K562 (cell line): ENCODE data around the gene DTNBP1. TPM values are rescaled to one million over a fixed set of nuclear protein-coding genes. Genes with fewer than 3 reads are reported as not detected.

Experiments
- ATAC-seq: fragments of 200-7000 bp; cut with Tn5 transposase; 3 replicates; pipeline ENCODE4 v1.9.1; 2020; ENCODE audit warnings: moderate library complexity
- BruUV-seq: library from RNA; stranded (reverse); fragments of 400-500 nt; replicated peaks from 2 replicates; lab custom pipeline; 2021; lab: Mats Ljungman, UMichigan
- CTCF ChIA-PET: fragments of 300-600 bp; formaldehyde crosslinking; extraction: SDS; loops from one replicate; lab custom pipeline; 2021; ENCODE audit warnings: low intra/inter-chr PET ratio; lab: Yijun Ruan, JAX
- POLR2A ChIA-PET: fragments of 300-600, 350-650 bp; sonication (Branson Sonifier 250); formaldehyde crosslinking; extraction: SDS; loops from one replicate; lab custom pipeline; 2021; ENCODE audit warnings: antibody characterized with exemption, inconsistent platforms; lab: Yijun Ruan, JAX
- DNase-seq, 4 experiments: peaks; one replicate each; pipeline versions ENCODE4 v3.0.0 to v3.0.0-alpha.2; 2011 to 2018; ENCODE audit warnings: low spot score in 3 of 4, mixed read lengths in 3 of 4; ENCODE audit errors: extremely low read depth in 1 of 4
- FAIRE-seq: peaks from 2 replicates; lab custom pipeline; 2011; peaks lifted over from hg19 to GRCh38; lab: Jason Lieb, UNC
- H2AFZ ChIP-seq: 2 replicates; pipeline ENCODE4 v1.6.0; 2011; ENCODE audit warnings: low read depth, low read length, control low read depth, inconsistent platforms
- H3K27ac ChIP-seq: fragments of 200-600 bp; 3 replicates; pipeline ENCODE4 v1.8.0; 2011; ENCODE audit warnings: low read depth, mild to moderate bottlenecking, control low read depth, inconsistent platforms, low read length, moderate library complexity, mixed read lengths; ENCODE audit errors: extremely low read depth
- H3K27me3 ChIP-seq, 2 experiments: fragments of 300-600 bp in 1 of 2; 2 replicates in 1 of 2; 3 replicates in 1 of 2; pipeline versions ENCODE4 v1.6.0 to v1.8.0; 2011; ENCODE audit warnings: inconsistent platforms in 2 of 2, low read length in 2 of 2, mild to moderate bottlenecking in 1 of 2, mixed read lengths in 1 of 2, moderate library complexity in 1 of 2; ENCODE audit not compliant: control insufficient read depth in 2 of 2, insufficient read depth in 2 of 2
- H3K36me3 ChIP-seq: fragments of 300-600 bp; 3 replicates; pipeline ENCODE4 v1.8.0; 2011; ENCODE audit warnings: mild to moderate bottlenecking, low read length, inconsistent platforms; ENCODE audit not compliant: control insufficient read depth, insufficient read depth
- H3K4me1 ChIP-seq, 2 experiments: fragments of 200-600 bp in 1 of 2; replicated peaks in 1 of 2; 2 replicates in 1 of 2; 3 replicates in 1 of 2; pipeline versions ENCODE4 v1.5.1 to v1.8.0; 2011; ENCODE audit warnings: inconsistent platforms in 2 of 2, low read length in 2 of 2, mild to moderate bottlenecking in 1 of 2, mixed read lengths in 1 of 2, moderate library complexity in 1 of 2; ENCODE audit not compliant: control insufficient read depth in 2 of 2, insufficient read depth in 2 of 2
- H3K4me2 ChIP-seq: 2 replicates; pipeline ENCODE4 v1.6.1; 2011; ENCODE audit warnings: low read length, control low read depth, inconsistent platforms, mixed read lengths; ENCODE audit not compliant: insufficient read depth
- H3K4me3 ChIP-seq: fragments of 200-600 bp; sonication (generic), shearing (Covaris generic); 2 replicates; pipeline ENCODE4 v1.5.1; 2016; ENCODE audit warnings: control low read depth, inconsistent platforms
- H3K79me2 ChIP-seq: fragments of 200-600 bp; 3 replicates; pipeline ENCODE4 v1.8.0; 2011; ENCODE audit warnings: low read length, inconsistent platforms; ENCODE audit not compliant: control insufficient read depth, insufficient read depth
- H3K9ac ChIP-seq, 2 experiments: 2 replicates each; pipeline versions ENCODE4 v1.6.0 to v1.6.1; 2011; ENCODE audit warnings: low read depth in 2 of 2, low read length in 2 of 2, control low read depth in 1 of 2, inconsistent platforms in 1 of 2, mild to moderate bottlenecking in 1 of 2, mixed read lengths in 1 of 2; ENCODE audit not compliant: insufficient read depth in 1 of 2
- H3K9me1 ChIP-seq: one replicate; pipeline ENCODE4 v1.6.0; 2011; ENCODE audit warnings: inconsistent platforms, mild to moderate bottlenecking, low read length, moderate library complexity; ENCODE audit not compliant: control insufficient read depth, insufficient read depth
- H3K9me3 ChIP-seq: replicated peaks from 2 replicates; pipeline ENCODE4 v1.5.1; 2011; ENCODE audit warnings: low read depth, low read length, inconsistent platforms; ENCODE audit not compliant: control insufficient read depth, insufficient read depth
- H4K20me1 ChIP-seq: replicated peaks from 2 replicates; pipeline ENCODE4 v1.6.1; 2011; ENCODE audit warnings: low read length, inconsistent platforms, mixed read lengths; ENCODE audit not compliant: control insufficient read depth, insufficient read depth
- ATF7 ChIP-seq: fragments of 450-650 bp; IDR thresholded peaks from 2 replicates; pipeline ENCODE4 v1.7.1; 2014; ENCODE audit warnings: mild to moderate bottlenecking, moderate library complexity
- BHLHE40 ChIP-seq: IDR thresholded peaks from 2 replicates; pipeline ENCODE4 v1.6.1; 2011; ENCODE audit warnings: low read length, improper control_type of control experiment
- CHD2 ChIP-seq: IDR thresholded peaks from 2 replicates; pipeline ENCODE4 v1.6.1; 2011; ENCODE audit warnings: low read depth, low read length
- FOSL1 ChIP-seq: fragments of 200-800 bp; sonication (Bioruptor generic); conservative IDR thresholded peaks from 2 replicates; pipeline ENCODE4 v1.6.1; 2016; ENCODE audit warnings: missing genetic modification characterization, missing compliant biosample characterization
- MTA3 ChIP-seq: fragments of 450-650 bp; formaldehyde crosslinking; IDR thresholded peaks from 2 replicates; pipeline ENCODE4 v1.6.1; 2017; ENCODE audit warnings: mild to moderate bottlenecking, borderline replicate concordance
- MYNN ChIP-seq, 2 experiments: sonication (generic); formaldehyde crosslinking in 1 of 2; IDR thresholded peaks; 2 replicates each; pipeline versions ENCODE4 v1.5.0 to v1.6.1; 2016 to 2020; ENCODE audit warnings: antibody characterized with exemption in 1 of 2, missing genetic modification reagents in 1 of 2
- NCOA4 ChIP-seq: fragments of 450-650 bp; IDR thresholded peaks from 2 replicates; pipeline ENCODE4 v1.6.1; 2018; ENCODE audit warnings: mild to moderate bottlenecking; ENCODE audit not compliant: partially characterized antibody
- POU5F1 ChIP-seq: fragments of 150-350 bp; IDR thresholded peaks from 2 replicates; pipeline ENCODE4 v1.6.1; 2014; ENCODE audit warnings: borderline replicate concordance, low read length, low read depth, mild to moderate bottlenecking; ENCODE audit not compliant: partially characterized antibody
- ZNF445 ChIP-seq: fragments of 250-450 bp; sonication (Bioruptor Pico); IDR thresholded peaks from 2 replicates; pipeline ENCODE4 v1.4.0; 2020; ENCODE audit warnings: low read depth, mild to moderate bottlenecking, moderate library complexity
- WGBS: fragments of 100-300 bp; shearing (Covaris generic); methylation state at CpG from one replicate; pipeline ENCODE4 v1.1.6; 2016; ENCODE audit warnings: low coverage, mixed read lengths; ENCODE audit not compliant: insufficient coverage; ENCODE audit errors: missing lambda C conversion rate; 5-methylcytosine and 5-hydroxymethylcytosine counted together
- in situ Hi-C: fragments of 300-500 bp; cut with MboI; formaldehyde crosslinking; loops from 4 replicates; pipeline ENCODE4 v1.15.0; 2018; ENCODE audit warnings: inconsistent platforms, mixed read lengths
- intact Hi-C: fragments of 100-400 bp; cut with micrococcal nuclease; formaldehyde crosslinking; loops from 2 replicates; pipeline ENCODE4 v1.14.2; 2022
- polyA plus RNA-seq, 8 experiments: library from polyadenylated mRNA; depleted of rRNA in 4 of 8; stranded (reverse) in 5 of 8; unstranded in 3 of 8; fragments of >200 nt; fragmentation: Nextera tagmentation in 2 of 8; fragmentation: Illumina TruSeq in 1 of 8; extraction: Ambion mirVana in 2 of 8; extraction: Trizol in 1 of 8; gene quantifications; 2 replicates each; pipeline versions ENCODE4 v1.2.1 to v1.2.3, GENCODE V29; 2011 to 2014; ENCODE audit warnings: inconsistent platforms in 1 of 8, missing spikeins in 1 of 8
- total RNA-seq, 7 experiments: library from RNA; depleted of rRNA in 6 of 7; stranded (reverse); fragments of >200 nt in 6 of 7; fragmentation: Illumina TruSeq in 2 of 7; extraction: Trizol in 2 of 7; gene quantifications; 2 replicates each; pipeline versions ENCODE4 v1.2.1 to v1.2.3, GENCODE V29; 2011 to 2021; ENCODE audit warnings: low replicate concordance in 1 of 7

DTNBP1 gene
- total and polyA plus RNA-seq, 9 of the 15 experiments (the other 6 are each of a cell fraction or from before 2014, with no cell fraction given): 16.7 to 54.5 (median 21.4) TPM

- Histone ChIP-seq H3K27ac (no peak overlapping the region), H3K4me1 (peaks cover 0 to 2% of the 10 kb centered on the region in 2 experiments; a peak in 2 of 5 replicates), H3K27me3 (no peaks in the 10 kb centered on the region), H2AFZ (no peak overlapping the region), H3K4me3 (no peak overlapping the region), H3K79me2 (no peaks in the 10 kb centered on the region), H3K9ac (no peak overlapping the region), H3K36me3 (peaks cover 22% of the 10 kb centered on the region; the same call in 2 of the 3 replicates), H3K9me3 (no peaks in the 10 kb centered on the region), H3K4me2 (no peak overlapping the region), H3K9me1 (no peaks in the 10 kb centered on the region), H4K20me1 (no peaks in the 10 kb centered on the region)
- no peak for FAIRE-seq
- DNase-seq: no peak
- 37% methylated on average over 3 of the region's 3 CpGs for WGBS
- BruUV-seq: no TSS peak
- TF ChIP-seq BHLHE40: peak; percentile 14; the same call in 1 of the 2 replicates
- no peak for TF ChIP-seq NCOA4
- TF ChIP-seq POU5F1: no peak
- TF ChIP-seq FOSL1 (tag): 0 out of 2 replicates have a peak, but pooled peaks have one; percentile 16
- TF ChIP-seq ATF7: no peak
- TF ChIP-seq ZNF445: no peak
- peak; percentile 27; the same call in 1 of the 2 replicates for TF ChIP-seq CHD2
- TF ChIP-seq MYNN (IDR thresholded peaks at IDR 0.05): no peak
- TF ChIP-seq MYNN (CRISPR knock-in tag; IDR thresholded peaks at IDR 0.05): no peak
- TF ChIP-seq MTA3: no peak
- ChIA-PET POLR2A (interaction anchor here (0.7 to 2.4 kb wide), 6 partner anchors 9 to 188 kb away, joined by 3 to 12 read pairs (median 5); no protein-coding TSS in a partner anchor), CTCF (no interaction called here)
- in situ Hi-C loops: no loop called here
- peak; percentile 42; the same call in 1 of the 3 replicates for ATAC-seq
- intact Hi-C loops: no loop called here
These were observed 127.9 kb downstream of the DTNBP1 start for GRCh38 chr6:15534974-15535373.
